MM.1S (cell line): ENCODE results near the gene COL27A1.
"Not testable (repeated sequence)": the region's sequence is repeated elsewhere in the genome, so short reads cannot be mapped to it uniquely, and the experiment has no call there.

Source experiments
- DNase-seq: peaks from one replicate; pipeline ENCODE4 v3.0.0-alpha.2; 2015
- H2AFZ ChIP-seq: fragments of 300-600 bp; sonication (generic); 2 replicates; pipeline ENCODE4 v1.6.0; 2016; ENCODE audit warnings: antibody characterized with exemption, low read length
- H3F3A ChIP-seq: fragments of 300-600 bp; sonication (generic); 2 replicates; pipeline ENCODE4 v1.6.1; 2016; ENCODE audit warnings: mild to moderate bottlenecking, antibody characterized with exemption, low read length, moderate library complexity, mixed read lengths; ENCODE audit not compliant: insufficient read depth
- H3K27ac ChIP-seq: fragments of 300-600 bp; sonication (generic); 2 replicates; pipeline ENCODE4 v1.5.1; 2016; ENCODE audit warnings: mild to moderate bottlenecking, low read length
- H3K27me3 ChIP-seq: fragments of 300-600 bp; sonication (generic); replicated peaks from 2 replicates; pipeline ENCODE4 v1.6.0; 2016; ENCODE audit warnings: low read length; ENCODE audit not compliant: insufficient read depth
- H3K36me3 ChIP-seq: fragments of 300-600 bp; sonication (generic); replicated peaks from 2 replicates; pipeline ENCODE4 v1.6.1; 2016; ENCODE audit warnings: mild to moderate bottlenecking, low read length, mixed read lengths; ENCODE audit not compliant: insufficient read depth
- H3K4me1 ChIP-seq: fragments of 300-600 bp; sonication (generic); 2 replicates; pipeline ENCODE4 v1.6.1; 2016; ENCODE audit warnings: low read length, mixed read lengths
- H3K4me2 ChIP-seq: fragments of 300-600 bp; sonication (generic); 2 replicates; pipeline ENCODE4 v1.6.0; 2016; ENCODE audit warnings: low read depth, low read length
- H3K4me3 ChIP-seq: fragments of 300-600 bp; sonication (generic); 2 replicates; pipeline ENCODE4 v1.5.1; 2016; ENCODE audit warnings: low read length, mixed read lengths
- H3K79me2 ChIP-seq: fragments of 300-600 bp; sonication (generic); 2 replicates; pipeline ENCODE4 v1.6.1; 2016; ENCODE audit warnings: mixed run types, low read length, mixed read lengths
- H3K9ac ChIP-seq: fragments of 300-600 bp; sonication (generic); 2 replicates; pipeline ENCODE4 v1.6.1; 2016; ENCODE audit warnings: low read length, mixed read lengths
- H3K9me2 ChIP-seq: fragments of 300-600 bp; sonication (generic); replicated peaks from 2 replicates; pipeline ENCODE4 v1.6.1; 2016; ENCODE audit warnings: mild to moderate bottlenecking, low read length, mixed read lengths; ENCODE audit not compliant: insufficient read depth
- H3K9me3 ChIP-seq: fragments of 300-600 bp; sonication (generic); replicated peaks from 2 replicates; pipeline ENCODE4 v1.6.1; 2016; ENCODE audit warnings: mild to moderate bottlenecking, low read length, mixed read lengths; ENCODE audit not compliant: insufficient read depth
- H4K20me1 ChIP-seq: fragments of 300-600 bp; sonication (generic); 2 replicates; pipeline ENCODE4 v1.6.1; 2016; ENCODE audit warnings: mild to moderate bottlenecking, low read length, moderate library complexity, mixed read lengths; ENCODE audit not compliant: insufficient read depth
- EZH2 ChIP-seq: fragments of 300-600 bp; sonication (generic); optimal IDR thresholded peaks from 2 replicates; pipeline ENCODE3; 2017; ENCODE audit warnings: low read depth, mild to moderate bottlenecking, antibody characterized with exemption, low read length, mixed read lengths
- EZH2phosphoT487 ChIP-seq: fragments of 300-600 bp; sonication (generic); IDR thresholded peaks from 2 replicates; pipeline ENCODE4 v1.6.1; 2018; ENCODE audit warnings: antibody characterized with exemption, low read length
- TF ChIP-seq, protein P1 (sequence below): fragments of 300-600 bp; sonication (generic); IDR thresholded peaks from 2 replicates; pipeline ENCODE4 v1.5.1; 2016; ENCODE audit warnings: antibody characterized with exemption, low read length, mixed read lengths

The COL27A1 gene

DNA sequence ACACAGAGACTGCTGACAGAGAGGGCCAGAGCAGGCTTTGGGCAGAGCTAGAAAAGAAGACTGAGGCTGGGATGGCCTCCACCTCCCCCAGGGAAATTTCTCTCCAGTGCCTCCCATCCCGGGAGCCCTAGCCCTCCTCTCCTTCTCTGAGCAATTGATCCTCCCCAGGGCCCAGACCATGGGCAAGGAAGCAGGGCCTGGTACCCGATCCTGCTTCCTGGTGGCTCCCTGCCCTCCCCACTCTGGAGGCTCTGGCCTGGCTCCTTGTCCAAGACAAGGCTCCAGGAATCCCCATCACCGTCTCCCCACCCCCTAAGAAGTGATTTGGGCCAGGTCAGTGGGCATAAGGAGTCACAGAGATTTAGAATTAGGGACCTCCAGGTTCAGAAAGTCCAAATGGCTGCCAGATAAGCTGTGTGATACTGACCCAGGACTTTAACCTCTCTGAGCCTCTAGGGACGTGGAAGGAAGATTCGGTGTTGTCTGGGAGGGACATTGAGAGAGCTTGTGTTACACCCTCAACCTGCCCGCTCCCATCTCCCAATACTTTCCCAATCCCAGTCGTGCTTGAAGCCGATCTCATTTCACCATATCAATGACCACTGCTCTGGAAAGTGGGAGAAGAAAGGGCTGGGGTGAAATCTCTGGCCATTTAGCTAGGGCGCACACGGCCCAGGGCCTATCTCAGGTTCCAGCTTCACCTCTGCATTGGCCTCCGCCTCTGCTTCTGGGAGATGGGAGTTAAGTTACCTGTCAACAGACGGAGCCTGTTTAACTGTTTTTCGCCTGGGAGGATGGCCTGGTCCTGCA is 30.5 kb upstream of the COL27A1 start:
- no peak for DNase-seq
- Histone ChIP-seq H3K9me3 (no peaks in the 10 kb centered on the region), H3K4me3 (no peak overlapping the region), H2AFZ (no peak overlapping the region), H3K9ac (no peak overlapping the region), H3K27me3 (no peaks in the 10 kb centered on the region), H3K27ac (no peak overlapping the region), H4K20me1 (no peaks in the 10 kb centered on the region), H3K4me2 (no peak overlapping the region), H3K4me1 (no peaks in the 10 kb centered on the region), H3K79me2 (no peaks in the 10 kb centered on the region), H3K9me2 (no peaks in the 10 kb centered on the region), H3F3A (no peaks in the 10 kb centered on the region), H3K36me3 (no peaks in the 10 kb centered on the region)
- no peak for TF ChIP-seq EZH2
- no peak for TF ChIP-seq EZH2phosphoT487
- TF ChIP-seq, protein P1, sequence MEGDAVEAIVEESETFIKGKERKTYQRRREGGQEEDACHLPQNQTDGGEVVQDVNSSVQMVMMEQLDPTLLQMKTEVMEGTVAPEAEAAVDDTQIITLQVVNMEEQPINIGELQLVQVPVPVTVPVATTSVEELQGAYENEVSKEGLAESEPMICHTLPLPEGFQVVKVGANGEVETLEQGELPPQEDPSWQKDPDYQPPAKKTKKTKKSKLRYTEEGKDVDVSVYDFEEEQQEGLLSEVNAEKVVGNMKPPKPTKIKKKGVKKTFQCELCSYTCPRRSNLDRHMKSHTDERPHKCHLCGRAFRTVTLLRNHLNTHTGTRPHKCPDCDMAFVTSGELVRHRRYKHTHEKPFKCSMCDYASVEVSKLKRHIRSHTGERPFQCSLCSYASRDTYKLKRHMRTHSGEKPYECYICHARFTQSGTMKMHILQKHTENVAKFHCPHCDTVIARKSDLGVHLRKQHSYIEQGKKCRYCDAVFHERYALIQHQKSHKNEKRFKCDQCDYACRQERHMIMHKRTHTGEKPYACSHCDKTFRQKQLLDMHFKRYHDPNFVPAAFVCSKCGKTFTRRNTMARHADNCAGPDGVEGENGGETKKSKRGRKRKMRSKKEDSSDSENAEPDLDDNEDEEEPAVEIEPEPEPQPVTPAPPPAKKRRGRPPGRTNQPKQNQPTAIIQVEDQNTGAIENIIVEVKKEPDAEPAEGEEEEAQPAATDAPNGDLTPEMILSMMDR: no peak

DNA sequence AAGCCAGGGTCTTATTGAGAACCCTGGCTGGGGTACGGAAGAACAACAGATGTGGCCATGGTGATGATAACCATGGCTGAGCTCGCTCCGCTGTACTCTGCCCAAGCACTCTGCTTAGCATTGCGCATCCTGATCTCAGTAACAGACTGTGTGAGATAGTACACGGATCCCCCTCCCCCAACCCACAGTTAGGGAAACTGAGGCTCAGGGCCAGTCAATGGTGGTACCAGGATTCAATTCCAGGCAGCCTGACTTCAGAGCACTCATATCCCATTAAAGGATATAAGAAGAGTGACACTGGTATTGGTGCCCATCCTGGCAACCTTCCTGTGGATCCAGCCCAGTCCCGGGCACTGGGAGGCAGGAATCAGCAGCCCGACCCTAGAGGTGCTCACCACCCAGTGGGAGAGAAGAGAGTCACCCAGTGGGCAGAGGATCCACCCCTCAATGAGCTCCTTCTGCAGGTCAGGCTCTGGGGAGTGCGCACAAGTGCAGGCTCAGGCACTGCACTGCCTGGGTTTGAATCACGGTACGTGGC is 29.8 kb upstream of the COL27A1 start:
- Histone ChIP-seq H3K9me3 (no peaks in the 10 kb centered on the region), H3K4me1 (no peaks in the 10 kb centered on the region), H3K27me3 (no peaks in the 10 kb centered on the region), H3K27ac (no peak overlapping the region), H3F3A (no peaks in the 10 kb centered on the region), H4K20me1 (no peaks in the 10 kb centered on the region), H3K9me2 (no peaks in the 10 kb centered on the region), H3K9ac (no peak overlapping the region), H2AFZ (no peak overlapping the region), H3K4me3 (no peak overlapping the region), H3K79me2 (no peaks in the 10 kb centered on the region), H3K36me3 (no peaks in the 10 kb centered on the region), H3K4me2 (no peak overlapping the region)
- DNase-seq: no peak
- TF ChIP-seq, protein P1: no peak
- TF ChIP-seq EZH2 (no peak), EZH2phosphoT487 (no peak)

DNA sequence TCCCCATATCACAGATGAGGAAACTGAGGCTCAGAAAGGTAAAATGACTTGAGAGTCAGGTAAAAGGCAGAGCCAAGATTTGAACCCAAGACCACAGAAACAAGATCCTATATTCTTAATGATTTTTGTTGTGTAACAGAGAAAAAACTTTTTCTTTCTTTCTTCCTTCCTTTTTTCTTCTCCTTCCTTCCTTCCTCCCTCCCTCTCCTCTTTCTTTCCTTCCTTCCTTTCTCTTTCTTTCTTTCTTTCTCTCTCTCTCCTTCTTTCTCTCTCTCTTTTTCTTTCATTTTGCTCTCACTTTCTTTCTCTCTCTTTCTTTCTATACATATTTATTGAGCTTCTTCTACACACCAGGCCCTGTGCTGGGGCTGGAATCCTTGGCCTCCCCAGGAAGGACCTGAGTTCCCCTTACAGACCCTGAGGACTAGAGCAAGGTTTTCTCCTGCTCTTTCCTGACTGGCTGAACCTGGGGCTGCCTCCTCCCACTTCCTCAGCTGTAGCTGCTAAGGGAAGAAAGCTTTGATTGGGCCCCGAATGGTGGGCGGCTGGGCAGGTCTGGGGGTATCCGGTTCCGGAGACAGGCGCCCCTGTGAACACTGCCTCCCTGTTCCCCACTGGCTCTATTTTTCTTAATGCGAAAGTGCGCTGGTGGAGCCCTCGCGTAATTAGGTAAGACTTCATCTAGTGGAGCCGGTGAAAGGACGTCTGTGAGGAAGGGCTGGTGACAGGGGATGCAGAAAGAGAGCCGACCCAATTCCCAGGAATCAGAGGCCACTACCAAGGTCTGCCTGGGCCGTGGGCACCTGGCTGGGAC is 28.9 kb upstream of the COL27A1 start:
- Histone ChIP-seq H3K36me3 (no peaks in the 10 kb centered on the region), H3K79me2 (no peaks in the 10 kb centered on the region), H3K4me2 (no peak overlapping the region), H2AFZ (no peak overlapping the region), H3K9me2 (no peaks in the 10 kb centered on the region), H3K4me1 (no peaks in the 10 kb centered on the region), H3K4me3 (no peak overlapping the region), H3K27ac (no peak overlapping the region), H3K27me3 (no peaks in the 10 kb centered on the region), H4K20me1 (no peaks in the 10 kb centered on the region), H3K9me3 (no peaks in the 10 kb centered on the region), H3K9ac (no peak overlapping the region), H3F3A (no peaks in the 10 kb centered on the region)
- no peak for DNase-seq
- TF ChIP-seq, protein P1: no peak
- no peak for TF ChIP-seq EZH2
- TF ChIP-seq EZH2phosphoT487: no peak

DNA sequence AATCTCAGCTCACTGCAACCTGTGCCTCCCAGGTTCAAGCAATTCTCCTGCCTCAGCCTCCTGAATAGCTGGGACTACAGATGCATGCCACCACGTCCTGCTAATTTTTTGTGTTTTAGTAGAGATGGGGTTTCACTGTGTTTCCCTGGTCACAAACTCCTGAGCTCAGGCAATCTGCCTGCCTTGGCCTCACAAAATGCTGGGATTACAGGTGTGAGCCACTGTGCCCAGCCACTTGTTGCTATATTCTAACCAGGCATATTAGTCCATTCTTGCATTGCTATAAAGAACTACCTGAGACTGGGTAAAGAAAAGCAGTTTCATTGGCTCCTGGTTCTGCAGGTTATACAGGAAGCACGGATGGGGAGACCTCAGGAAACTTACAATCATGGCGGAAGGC is 26.6 kb upstream of the COL27A1 start:
- not testable (repeated sequence) for H3K27me3 ChIP-seq, H3F3A ChIP-seq, H3K79me2 ChIP-seq, H3K4me3 ChIP-seq, H3K27ac ChIP-seq, H3K4me2 ChIP-seq, H3K36me3 ChIP-seq, DNase-seq, H4K20me1 ChIP-seq, H3K4me1 ChIP-seq, H2AFZ ChIP-seq, H3K9me2 ChIP-seq, H3K9me3 ChIP-seq, H3K9ac ChIP-seq
